ENCODE results near the gene CSGALNACT2.

The CSGALNACT2 gene

GRCh38 chr10:43124574-43125273 lies 13.5 kb upstream of the CSGALNACT2 start:
- no peak for DNase-seq

GRCh38 chr10:43125274-43125845 lies 12.9 kb upstream of the CSGALNACT2 start:
- no peak for DNase-seq

- no peak for DNase-seq
These were observed 12.1 kb upstream of the CSGALNACT2 start for GRCh38 chr10:43125881-43126731.

- DNase-seq = peak; percentile 83
These were observed 11.4 kb upstream of the CSGALNACT2 start for GRCh38 chr10:43126759-43127424.

- no peak for DNase-seq
These were observed 10.8 kb upstream of the CSGALNACT2 start for GRCh38 chr10:43127442-43127841.

GRCh38 chr10:43128331-43128730 lies 9.9 kb upstream of the CSGALNACT2 start:
- DNase-seq = no peak

DNA sequence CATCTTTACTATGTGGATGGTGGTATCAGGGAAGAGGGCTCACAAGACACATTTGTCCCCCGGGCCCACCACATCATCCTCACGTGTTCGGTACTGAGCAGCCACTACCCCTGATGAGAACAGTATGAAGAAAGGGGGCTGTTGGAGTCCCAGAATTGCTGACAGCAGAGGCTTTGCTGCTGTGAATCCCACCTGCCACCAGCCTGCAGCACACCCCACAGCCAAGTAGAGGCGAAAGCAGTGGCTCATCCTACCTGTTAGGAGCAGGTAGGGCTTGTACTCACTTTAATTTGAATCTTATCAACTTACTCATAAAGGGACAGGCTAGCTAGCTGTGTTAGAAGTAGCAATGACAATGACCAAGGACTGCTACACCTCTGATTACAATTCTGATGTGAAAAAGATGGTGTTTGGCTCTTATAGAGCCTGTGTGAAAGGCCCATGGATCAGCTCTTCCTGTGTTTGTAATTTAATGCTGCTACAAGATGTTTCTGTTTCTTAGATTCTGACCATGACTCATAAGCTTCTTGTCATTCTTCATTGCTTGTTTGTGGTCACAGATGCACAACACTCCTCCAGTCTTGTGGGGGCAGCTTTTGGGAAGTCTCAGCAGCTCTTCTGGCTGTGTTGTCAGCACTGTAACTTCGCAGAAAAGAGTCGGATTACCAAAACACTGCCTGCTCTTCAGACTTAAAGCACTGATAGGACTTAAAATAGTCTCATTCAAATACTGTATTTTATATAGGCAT lies 9.1 kb upstream of the CSGALNACT2 start:
- DNase-seq = peak; percentile 98

DNA sequence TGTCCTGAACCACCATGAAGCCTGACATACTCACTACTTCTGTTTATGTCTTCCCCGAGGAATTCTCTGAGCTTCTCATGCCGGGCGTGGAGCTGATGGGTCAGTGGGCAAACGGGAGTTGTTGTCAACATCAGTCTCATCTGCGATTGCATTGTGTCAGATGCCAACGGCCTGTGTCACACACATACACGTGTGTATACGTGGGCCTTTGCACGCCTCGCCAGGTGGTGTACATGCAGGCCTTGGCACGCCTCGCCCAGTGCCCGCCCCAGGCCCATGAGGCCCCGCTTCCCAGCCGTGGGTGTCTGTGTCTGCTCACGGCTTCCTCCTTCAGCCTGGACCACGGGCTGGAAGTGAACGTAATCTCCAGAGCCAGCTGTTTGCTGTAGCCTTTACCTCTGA lies 7.5 kb upstream of the CSGALNACT2 start:
- no peak for DNase-seq

- no peak for DNase-seq
These were observed 7.0 kb upstream of the CSGALNACT2 start for GRCh38 chr10:43131256-43131655.

GRCh38 chr10:43131906-43132305 lies 6.3 kb upstream of the CSGALNACT2 start:
- no peak for DNase-seq

DNA sequence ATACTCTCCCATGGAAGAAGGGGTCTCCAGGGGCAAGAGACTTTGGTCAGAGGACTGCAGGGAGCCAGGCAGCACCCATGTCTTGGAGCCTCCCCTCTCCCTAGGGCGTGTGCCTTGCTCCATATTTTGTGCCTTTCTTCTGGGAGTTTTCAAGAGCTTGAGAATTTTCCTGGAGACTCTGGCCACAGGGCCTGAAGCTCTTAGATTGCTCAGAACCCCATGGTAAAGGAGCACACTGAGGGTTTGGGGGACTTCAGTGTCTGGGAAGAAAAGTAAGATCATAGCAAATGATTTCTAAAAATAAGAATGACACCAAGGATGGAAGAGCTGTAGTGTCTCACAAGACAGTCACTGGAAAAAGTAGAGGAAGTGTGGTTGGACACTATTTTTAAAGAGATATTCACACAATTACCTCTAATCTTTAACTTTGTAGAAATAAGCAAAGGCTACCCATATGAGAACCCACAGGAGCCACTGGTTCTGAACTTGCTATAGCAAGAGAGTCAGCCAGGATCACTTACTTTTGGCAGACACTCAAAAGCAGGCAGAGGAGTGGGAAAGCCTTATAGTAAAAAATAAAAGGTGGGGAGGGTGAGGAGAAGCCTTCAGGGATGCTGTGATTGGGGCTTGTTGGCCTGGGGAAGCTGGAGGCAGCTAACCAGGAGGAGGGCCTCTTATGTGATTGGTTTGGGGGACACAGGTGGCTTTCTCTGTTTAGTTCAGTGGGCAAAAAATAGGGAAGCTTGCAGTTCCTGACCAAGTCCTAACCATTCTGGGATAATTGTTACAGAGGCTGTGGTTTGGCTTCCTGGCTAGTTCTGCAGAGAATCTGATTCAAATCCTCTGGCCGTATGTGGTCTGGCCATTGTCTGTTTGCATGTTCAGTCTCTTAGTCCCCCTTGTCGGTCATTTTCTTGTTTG lies 5.1 kb upstream of the CSGALNACT2 start:
- peak; percentile 37 for DNase-seq

- no peak for DNase-seq
These were observed 3.9 kb upstream of the CSGALNACT2 start for GRCh38 chr10:43134126-43134905.

DNA sequence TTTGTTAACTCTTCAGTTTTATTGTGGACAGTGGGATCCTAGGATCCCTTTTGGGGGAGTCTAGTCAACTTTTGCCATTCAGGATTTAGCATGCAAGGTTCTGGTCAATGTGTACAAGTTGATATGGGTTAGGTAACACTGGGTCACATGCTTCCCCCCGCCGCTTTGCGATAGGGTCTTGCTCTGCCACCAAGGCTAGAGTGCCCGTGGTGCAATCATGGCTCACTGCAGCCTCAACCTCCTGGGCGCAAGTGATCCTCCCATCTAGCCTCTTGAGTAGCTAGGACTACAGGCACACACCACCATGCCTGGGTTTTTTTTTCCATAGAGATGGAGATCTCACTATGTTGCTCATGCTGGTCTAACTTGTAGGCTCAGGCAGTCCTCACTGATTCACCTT lies 3.2 kb upstream of the CSGALNACT2 start:
- no peak for DNase-seq

DNA sequence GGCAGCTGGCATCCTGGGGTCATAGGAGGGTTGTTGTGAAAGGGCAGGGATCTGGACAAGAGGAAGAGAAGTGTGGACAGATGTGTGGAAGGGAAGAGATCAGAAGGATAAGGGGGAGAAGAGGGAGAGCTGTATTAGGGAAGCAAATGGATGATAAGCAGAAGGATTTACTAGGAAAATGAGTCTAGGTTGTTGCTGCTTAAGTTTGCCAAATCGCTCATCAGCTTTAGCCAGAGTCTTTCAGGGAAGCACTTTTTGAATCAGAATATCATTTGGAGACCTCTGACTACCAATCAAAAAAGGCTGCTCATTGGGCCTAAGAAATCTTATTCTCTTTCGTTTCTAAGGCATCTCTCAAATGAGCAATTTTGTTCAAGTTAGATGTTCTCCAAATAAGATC lies 2.6 kb upstream of the CSGALNACT2 start:
- no peak for DNase-seq

DNA sequence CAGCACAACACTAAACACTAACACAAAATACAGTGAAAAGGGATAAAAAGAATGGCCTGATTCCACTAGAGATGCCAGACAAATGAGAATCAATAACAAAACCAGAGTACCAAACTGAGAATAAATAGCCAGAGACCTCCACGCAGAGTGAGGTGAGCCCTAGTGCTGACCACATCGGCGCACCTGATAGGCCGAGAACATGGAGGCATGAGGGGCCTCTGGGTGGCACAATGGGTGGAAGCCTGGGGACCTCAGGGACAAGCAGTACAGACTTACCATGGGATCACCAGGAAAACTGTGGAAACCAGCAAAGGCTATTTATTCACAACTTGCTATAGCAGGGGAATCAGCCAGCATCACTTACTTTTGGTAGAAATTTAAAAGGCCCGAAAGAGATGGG lies 1.8 kb upstream of the CSGALNACT2 start:
- no peak for DNase-seq

- no peak for DNase-seq
These were observed 1.1 kb upstream of the CSGALNACT2 start for GRCh38 chr10:43136995-43137716.

GRCh38 chr10:43137717-43138020 lies 576 bp upstream of the CSGALNACT2 start:
- no peak for DNase-seq

GRCh38 chr10:43138757-43139241 lies 554 bp downstream of the CSGALNACT2 start:
- DNase-seq = peak; percentile 21

GRCh38 chr10:43141421-43141820 lies 3.2 kb downstream of the CSGALNACT2 start:
- no peak for DNase-seq

- no peak for DNase-seq
These were observed 7.1 kb downstream of the CSGALNACT2 start for GRCh38 chr10:43145311-43145710.

Measured in MV-4-11 (cell line).